Measurements from ENCODE around the gene PIK3R5.

GRCh38 chr17:8952191-8952590 is 13.3 kb downstream of the PIK3R5 start:
- TF ChIP-seq CTCF (optimal IDR thresholded peaks at IDR 0.05 in 1 of 3, IDR thresholded peaks at IDR 0.05 in 1 of 3, conservative IDR thresholded peaks at IDR 0.05 in 1 of 3; ENCODE audit: extremely low read depth in 1 of 3, insufficient read depth in 2 of 3, low read length in 3 of 3), result no peak
- no peak for TF ChIP-seq EZH2 (IDR thresholded peaks at IDR 0.05; ENCODE audit: low read length)
